ENCODE data around the gene FDXR. TPM values are rescaled to one million over a fixed set of nuclear protein-coding genes. Genes with fewer than 3 reads are reported as not detected.

FDXR gene
- total RNA-seq, 2 experiments from 2014 or later: 20.0 to 24.3 TPM

- POLR2A ChIA-PET: interaction anchor here (1.4 kb wide), 1 partner anchor 13 kb away, joined by 3 read pairs; no protein-coding TSS in a partner anchor
- intact Hi-C loops (cut with micrococcal nuclease): no loop called here
- ATAC-seq: no peak
Measured at GRCh38 chr17:74853048-74853397, 19.8 kb downstream of the FDXR start.

DNA sequence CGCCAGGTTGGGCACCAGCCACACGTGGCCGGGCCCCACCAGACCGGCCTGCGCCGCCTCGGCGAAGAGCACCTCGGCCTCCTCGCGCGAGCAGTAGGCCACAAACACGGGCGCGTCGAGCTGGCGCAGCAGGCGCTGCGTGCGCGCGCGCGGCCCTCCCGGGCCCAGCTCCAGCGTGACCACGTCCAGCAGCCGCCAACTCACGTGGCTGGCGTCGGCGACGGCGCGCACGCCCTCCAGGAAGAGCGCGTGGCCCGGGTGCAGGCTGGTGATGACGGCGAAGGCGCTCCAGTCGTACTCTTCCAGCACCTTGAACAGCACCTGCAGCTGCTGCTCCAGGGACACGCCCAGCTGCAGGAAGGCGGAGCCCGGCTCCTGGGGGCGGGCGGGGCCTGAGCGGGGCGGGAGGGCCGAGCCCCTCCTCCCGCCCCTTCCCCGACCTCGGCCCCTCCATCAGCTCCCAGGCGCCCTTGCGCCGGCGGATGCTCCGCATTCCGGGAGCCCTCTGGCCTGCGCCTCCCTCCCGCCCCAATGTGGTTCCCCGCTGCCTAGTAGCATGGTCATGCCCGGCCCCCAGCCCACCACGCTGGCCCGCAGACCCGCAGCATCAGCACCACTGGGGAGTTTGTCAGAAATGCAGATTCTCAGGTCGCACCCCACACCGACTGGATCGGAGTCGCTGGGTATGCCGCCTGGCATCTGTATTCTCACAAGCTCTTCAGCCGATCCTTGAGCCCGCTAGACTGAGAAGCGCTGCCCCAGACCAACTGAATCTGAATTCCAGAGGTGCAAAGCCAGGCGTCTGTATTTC, 20.4 kb downstream of the FDXR start:
- intact Hi-C loops (cut with micrococcal nuclease): no loop called here
- peak; percentile 84 for ATAC-seq
- peak overlapping the region; percentile 57 for H3K4me3 Mint-ChIP-seq
- no peaks in the 10 kb centered on the region for H3K9me3 Mint-ChIP-seq
- no peaks in the 10 kb centered on the region for H3K36me3 Mint-ChIP-seq (ENCODE audit: low read depth)
- no peak for TF ChIP-seq CTCF (IDR thresholded peaks at IDR 0.05)
- DNase-seq: peak; percentile 53
- ChIA-PET CTCF (interaction anchor here (1.0 to 3.2 kb wide), 9 partner anchors 8 to 195 kb away, joined by 3 to 15 read pairs (median 4); no protein-coding TSS in a partner anchor), POLR2A (interaction anchor here (1.3 to 1.4 kb wide), 2 partner anchors 10 to 13 kb away, joined by 3 read pairs; no protein-coding TSS in a partner anchor)
- H3K4me1 Mint-ChIP-seq (ENCODE audit: low read depth): peaks cover 2% of the 10 kb centered on the region
- H3K27ac Mint-ChIP-seq: no peak overlapping the region
- H3K27me3 Mint-ChIP-seq: peaks cover 49% of the 10 kb centered on the region

More at GRCh38 chr17:74853048-74853397, 19.8 kb downstream of the FDXR start:
- no peak for TF ChIP-seq CTCF (IDR thresholded peaks at IDR 0.05)
- peaks cover 53% of the 10 kb centered on the region for H3K27me3 Mint-ChIP-seq
- CTCF ChIA-PET: interaction anchor here (0.5 to 3.2 kb wide), 8 partner anchors 8 to 115 kb away, joined by 3 to 15 read pairs (median 4); no protein-coding TSS in a partner anchor
- no peaks in the 10 kb centered on the region for H3K36me3 Mint-ChIP-seq (ENCODE audit: low read depth)
- H3K4me3 Mint-ChIP-seq: peak overlapping the region; percentile 57
- H3K27ac Mint-ChIP-seq: no peak overlapping the region
- no peaks in the 10 kb centered on the region for H3K9me3 Mint-ChIP-seq
- H3K4me1 Mint-ChIP-seq (ENCODE audit: low read depth): peaks cover 2% of the 10 kb centered on the region
- DNase-seq: no peak

DNA sequence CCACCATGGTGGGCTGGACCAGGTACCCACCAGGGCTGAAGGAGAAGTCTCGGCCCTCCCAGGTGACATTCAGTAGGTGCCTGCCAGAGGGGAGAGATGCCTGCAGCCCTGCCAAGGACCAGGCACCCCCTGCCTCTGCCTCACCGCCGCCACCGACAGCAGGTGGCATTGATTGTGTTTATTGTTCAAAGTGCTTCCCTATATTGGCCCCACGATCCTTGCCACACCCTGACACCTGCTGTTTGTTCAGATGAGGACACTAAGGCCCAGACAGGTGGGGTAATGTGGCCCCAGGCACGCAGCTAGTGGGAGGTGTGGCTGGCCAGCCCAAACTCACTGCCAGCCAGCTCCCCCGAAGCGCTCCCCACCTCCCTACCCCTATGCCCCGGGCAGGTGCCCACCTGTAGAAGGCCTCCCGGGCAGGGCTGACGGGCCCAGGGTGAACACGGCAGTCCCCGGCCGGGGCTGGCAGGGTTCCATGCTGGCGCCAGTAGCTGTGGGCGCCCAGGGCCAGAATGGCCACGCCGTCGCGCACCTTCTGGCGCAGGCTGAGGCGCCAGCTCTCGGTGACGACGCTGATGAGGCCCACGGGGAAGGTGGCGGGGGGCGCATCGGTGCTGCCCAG, 21.1 kb downstream of the FDXR start:
- CTCF ChIA-PET: interaction anchor here (1.0 to 3.2 kb wide), 10 partner anchors 8 to 194 kb away, joined by 3 to 15 read pairs (median 3); partner anchors contain the start of gene RAB37
- POLR2A ChIA-PET: interaction anchor here (1.3 to 1.4 kb wide), 2 partner anchors 9 to 14 kb away, joined by 3 read pairs; no protein-coding TSS in a partner anchor
- Mint-ChIP-seq H3K4me1 (ENCODE audit: low read depth) (peaks cover 2% of the 10 kb centered on the region), H3K36me3 (ENCODE audit: low read depth) (no peaks in the 10 kb centered on the region), H3K27me3 (peaks cover 41% of the 10 kb centered on the region), H3K27ac (no peak overlapping the region), H3K9me3 (no peaks in the 10 kb centered on the region), H3K4me3 (no peak overlapping the region)
- ATAC-seq (no peak), DNase-seq (no peak)
- TF ChIP-seq CTCF (IDR thresholded peaks at IDR 0.05): no peak
- intact Hi-C loops (cut with micrococcal nuclease): no loop called here

DNA sequence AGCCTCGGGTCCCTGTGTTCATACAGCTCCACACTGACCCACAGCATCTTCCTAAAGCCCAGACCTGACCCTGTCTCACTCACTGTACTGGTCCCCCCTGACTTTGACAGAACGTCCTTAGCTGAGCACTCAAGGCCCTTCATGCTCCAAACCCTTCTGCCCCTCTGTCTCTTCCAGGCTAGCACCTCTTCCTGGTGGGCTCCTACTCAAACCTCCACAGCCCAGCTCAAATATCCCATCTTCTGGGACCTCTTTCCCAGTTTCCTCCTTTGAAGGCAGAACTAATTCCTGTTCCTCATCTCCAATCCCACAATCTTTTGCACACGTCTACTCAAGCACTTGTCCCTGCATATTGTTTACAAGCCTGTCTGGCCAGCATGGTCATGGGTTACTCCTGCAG, 21.9 kb downstream of the FDXR start:
- no peak for TF ChIP-seq CTCF (IDR thresholded peaks at IDR 0.05)
- Mint-ChIP-seq H3K36me3 (ENCODE audit: low read depth) (no peaks in the 10 kb centered on the region), H3K4me1 (ENCODE audit: low read depth) (peaks cover 2% of the 10 kb centered on the region), H3K27ac (no peak overlapping the region), H3K4me3 (no peak overlapping the region), H3K27me3 (peaks cover 40% of the 10 kb centered on the region), H3K9me3 (no peaks in the 10 kb centered on the region)
- CTCF ChIA-PET: interaction anchor here (1.0 to 1.6 kb wide), 3 partner anchors 10 to 114 kb away, joined by 3 to 4 read pairs (median 3); partner anchors contain the start of gene RAB37
- intact Hi-C loops (cut with micrococcal nuclease): no loop called here
- POLR2A ChIA-PET: no interaction called here
- DNase-seq: no peak
- no peak for ATAC-seq

Measured in activated CD8-positive, alpha-beta T cell treated with anti-CD3 and anti-CD28 coated beads for 36 hours (primary cell).